Stimulated activated CD4-positive, alpha-beta T cell treated with anti-CD3 and anti-CD28 coated beads, Interleukin-1b, Interleukin-23, amount 100 ng/mL, for 4 hours (primary cell): ENCODE data around the gene SNAI3.

Experiments used
- DNase-seq, 2 donors: peaks; one replicate each; pipeline ENCODE4 v3.0.0-alpha.2; 2020; ENCODE audit warnings: low read depth in 2 of 2

The SNAI3 gene

DNA sequence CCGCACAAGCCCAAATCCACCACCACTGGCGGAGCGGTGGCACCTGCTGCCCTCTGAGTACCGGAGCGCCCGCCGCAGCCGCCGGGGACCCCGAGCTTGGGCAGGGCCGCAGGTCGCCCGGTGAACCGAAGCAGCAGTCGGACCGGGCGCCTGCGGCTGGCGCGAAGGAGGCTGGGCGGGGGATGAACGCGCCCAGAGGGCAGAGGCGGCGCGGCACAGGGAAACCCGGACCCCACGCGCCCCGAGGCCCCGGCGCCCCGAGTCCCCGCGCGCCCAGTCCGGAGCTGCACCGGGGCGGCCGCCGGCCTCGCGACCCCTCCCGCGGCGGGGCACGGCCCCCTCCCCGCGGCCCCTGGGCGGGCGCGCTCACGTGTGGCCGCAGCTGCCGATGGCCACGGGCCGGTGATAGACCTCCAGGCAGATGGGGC lies 19.5 kb upstream of the SNAI3 start:
- no peak for DNase-seq

DNA sequence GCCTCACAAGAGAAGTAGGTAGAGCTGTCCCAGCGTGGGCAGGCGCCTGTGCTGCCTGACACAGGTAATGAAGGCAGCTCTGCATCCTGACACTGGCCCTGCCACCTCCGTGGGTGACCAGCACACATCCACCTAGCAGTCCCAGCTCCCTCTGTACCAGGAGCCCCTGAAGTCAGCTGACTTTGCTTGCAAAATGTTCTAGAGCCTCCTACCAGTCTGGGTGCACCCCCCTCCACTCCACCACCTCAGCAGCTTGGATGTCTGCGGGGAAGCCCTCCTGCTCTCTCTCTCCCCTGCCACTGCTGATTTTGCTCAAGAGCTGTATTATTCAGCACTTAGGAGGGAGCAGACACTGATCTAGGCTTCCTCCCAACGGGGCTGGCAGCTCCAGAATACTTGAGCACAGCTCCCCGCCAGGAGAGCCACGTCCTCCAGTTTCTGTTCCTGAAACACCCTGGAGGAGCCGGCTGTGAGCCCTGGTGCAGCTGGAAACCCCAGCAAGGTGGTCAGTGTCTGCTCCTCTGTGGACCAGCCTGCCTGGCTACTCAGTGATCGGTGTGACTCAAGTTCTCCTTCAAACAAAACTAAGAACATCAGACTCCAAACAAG lies 18.9 kb upstream of the SNAI3 start:
- DNase-seq: no peak

DNA sequence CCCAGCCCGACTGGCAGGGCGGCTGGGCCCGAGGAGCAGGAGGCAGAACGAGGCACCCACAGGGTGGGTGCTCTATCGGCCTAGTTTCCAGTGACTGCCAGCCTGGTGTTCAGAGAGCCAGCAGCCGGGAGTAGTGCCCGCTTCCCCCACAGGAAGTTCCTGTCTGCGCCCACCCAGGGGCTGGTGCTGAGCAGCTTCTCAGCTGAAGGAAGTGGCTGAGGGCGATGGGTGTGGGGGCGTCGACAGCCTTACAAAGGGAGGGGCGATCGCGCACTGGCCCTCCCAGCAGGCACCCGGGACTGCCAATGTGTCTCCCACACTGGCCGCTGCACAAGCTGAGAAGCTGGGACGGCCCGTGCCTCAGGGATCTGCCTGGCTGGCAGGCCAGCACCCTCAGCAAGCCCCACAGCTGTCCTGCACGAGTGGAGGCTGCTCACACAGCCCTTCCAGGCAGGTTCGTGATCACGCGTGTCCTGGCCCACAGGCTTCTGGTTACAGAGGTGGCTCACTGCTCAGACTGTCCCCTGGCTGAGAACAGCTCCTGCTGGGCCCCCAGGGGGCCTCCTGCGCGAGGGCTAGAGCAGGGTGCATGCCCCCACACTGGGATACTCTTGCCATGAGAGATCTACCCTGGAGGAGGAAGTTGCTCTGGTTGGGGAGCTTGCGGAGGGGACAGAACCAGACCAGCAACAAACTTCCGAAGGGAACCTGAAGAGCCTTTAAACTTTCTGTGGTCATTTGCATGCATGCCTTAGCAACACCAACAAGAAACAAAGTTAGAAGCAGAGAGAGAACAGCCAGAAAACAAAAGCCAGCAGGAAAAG lies 17.4 kb upstream of the SNAI3 start:
- DNase-seq: peak; percentile 47 to 51

DNA sequence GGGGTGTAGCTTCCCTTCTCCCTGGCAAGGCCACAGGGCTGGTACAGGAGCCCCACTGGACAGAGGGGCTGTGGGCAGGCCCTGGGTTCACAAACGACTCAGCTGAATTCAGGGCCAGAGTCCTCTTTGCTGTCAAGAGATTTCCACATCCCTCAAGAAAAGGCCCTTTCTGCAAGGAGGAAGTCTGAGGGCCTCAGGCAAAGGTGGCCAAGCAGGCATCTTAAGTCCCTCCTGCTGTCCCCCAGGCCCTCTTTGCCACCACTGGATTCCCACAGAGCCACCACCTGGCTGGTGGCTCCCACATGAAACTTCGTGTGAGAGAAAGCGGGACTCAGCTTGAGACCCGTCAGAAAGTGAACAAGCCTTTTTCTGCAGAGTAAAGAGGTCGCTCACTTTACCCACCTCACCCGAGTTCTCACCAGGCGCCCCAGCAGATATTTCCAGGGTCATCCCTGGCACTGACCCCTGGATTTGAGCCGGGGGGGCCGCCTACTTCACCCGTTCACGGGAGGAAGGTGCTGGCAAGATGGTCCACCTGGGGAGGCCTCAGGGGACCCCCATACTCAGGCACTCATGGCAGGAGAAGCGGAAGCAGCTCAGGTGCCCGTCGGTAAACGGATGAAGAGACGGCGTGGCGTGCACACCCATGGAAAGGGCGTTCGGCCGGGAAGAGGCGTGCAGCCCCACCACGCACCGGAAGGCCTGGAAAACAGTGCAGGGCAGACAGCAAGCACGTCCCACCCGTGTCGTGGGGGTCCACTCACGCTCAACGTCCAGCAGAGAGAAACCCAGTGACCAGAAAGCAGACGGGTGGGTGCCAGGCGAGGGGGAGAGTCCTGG lies 16.3 kb upstream of the SNAI3 start:
- no peak for DNase-seq

DNA sequence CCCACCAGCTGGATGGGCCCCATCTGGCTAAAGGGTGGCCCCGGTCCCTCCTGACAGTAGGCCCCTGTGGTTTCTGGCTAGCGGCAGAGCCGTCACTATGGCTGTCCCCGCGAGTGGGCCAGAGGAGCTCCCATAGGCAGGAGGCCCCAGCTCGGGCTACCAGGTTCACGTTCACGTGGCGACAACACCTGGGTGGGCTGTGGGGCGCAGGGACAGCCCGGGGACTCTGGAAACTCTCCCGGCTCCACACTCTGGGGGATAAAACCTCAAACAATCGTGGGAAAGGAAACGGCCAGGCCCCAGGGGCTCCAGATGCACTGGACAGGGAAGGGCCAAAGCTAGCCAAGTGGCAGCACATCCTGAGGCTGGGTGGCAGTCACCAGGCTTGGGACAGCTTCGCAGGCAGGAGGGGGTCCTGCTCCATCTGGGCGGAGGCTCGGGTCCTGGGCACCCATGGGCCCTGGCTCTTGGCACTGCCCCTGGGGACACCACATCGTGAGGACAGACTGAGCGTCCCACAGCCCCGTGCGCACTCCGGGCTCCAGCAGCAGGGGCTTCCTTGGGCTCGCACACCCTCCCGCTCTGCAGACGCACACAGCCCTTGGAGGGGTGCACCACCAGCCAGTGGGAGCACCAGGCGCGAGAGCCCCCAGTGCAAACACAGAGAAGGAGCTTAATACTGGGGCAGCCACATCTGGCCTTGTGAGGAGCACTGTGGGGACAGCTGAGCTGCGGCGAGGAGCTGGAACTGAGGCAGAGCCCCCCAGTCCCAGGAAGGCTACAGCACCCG lies 15.5 kb upstream of the SNAI3 start:
- DNase-seq: no peak

DNA sequence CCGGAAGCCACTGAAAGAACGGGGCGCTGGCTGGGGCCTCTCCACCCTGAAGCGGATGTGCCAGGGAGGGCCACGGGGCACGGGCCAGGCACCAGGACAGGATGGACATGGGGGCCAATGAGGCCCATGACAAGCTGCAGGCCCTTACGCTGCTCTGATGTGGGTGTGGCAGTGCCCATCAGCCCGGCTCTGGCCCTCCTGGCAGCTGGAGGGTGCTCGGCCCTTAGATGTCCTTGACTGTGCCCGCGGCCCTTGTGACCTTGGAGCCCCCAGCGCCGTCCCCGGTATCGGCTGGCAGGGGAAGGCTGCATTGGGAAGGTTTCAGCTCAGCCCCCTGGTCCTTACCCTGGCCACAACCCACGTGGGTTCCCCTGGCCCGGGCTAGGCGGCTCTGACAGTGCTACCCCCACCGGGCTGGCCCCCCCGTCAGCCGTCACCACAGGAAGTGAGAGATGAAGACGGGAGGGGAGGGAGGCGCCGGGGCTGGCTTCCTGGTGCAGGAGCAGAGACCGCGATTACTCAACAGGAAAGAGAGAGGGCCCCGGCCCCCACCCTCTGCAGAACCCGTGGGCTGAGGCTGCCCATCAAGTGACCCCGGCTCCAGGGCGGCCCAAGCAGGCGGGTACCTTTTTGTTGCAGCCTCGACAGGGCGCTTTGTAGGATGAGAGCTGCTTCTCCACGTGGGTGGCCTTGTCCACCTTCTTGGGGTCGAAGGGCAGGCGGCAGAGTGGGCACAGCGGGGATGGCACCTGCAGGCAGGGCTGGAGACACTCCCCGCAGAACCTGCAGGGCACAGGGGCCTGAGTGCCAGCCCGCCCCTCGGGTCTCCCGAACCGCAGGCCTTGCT lies 14.6 kb upstream of the SNAI3 start:
- DNase-seq: peak; percentile 89 to 92

DNA sequence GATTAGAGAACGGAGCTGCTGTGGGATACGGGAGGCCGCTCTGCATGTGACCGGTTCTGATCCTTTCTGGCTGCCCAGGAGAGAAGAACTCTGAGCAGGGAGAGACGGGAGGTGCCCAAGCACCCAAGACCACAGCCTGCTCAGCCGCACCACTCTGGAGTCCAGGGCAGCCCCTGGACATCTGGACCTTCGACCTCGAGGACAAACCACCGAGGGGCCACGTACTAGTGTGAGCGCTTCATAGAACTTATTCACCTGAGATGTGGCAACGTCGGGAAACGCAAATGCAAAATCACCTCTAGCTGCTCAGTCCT lies 14.0 kb upstream of the SNAI3 start:
- no peak for DNase-seq

DNA sequence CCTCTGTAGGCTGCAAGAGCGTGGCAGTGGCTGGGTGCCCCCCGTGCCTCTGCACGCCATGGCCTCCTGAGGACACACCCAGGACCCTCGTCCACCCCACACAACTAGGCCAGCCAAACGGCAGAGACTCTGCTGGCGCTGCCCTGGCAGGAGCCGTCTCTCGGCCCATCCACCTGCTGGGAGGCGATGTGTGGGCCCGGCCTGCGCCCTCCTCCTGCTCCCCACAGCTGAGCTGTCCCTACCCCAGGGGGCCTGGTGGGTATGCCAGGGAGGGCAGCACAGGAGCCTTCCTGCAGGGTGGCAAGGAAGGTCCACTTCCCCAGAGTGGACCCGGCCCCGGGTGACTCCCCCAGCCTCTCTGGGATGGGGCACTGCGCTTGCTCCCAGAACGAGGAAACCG lies 12.9 kb upstream of the SNAI3 start:
- DNase-seq: no peak

DNA sequence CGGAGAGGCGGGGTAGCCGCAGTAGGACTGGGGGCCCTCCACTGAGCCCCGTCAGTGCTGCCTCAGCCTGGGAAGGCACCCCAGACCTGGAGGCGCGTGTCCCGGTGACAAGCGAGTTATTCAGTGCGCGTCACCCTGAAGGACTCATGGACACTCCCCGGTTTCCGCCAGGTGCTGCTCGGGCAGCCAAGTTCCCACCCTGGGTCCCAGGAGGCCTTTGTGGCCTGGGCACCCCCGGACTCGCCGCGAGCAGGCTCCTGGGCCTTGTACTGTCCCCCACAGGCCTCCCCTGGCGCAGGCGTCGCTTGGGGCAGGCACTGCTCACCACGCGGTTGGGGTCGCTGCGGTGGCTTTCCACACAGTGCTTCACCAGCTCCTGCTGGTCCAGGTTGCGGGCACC lies 12.3 kb upstream of the SNAI3 start:
- no peak for DNase-seq

DNA sequence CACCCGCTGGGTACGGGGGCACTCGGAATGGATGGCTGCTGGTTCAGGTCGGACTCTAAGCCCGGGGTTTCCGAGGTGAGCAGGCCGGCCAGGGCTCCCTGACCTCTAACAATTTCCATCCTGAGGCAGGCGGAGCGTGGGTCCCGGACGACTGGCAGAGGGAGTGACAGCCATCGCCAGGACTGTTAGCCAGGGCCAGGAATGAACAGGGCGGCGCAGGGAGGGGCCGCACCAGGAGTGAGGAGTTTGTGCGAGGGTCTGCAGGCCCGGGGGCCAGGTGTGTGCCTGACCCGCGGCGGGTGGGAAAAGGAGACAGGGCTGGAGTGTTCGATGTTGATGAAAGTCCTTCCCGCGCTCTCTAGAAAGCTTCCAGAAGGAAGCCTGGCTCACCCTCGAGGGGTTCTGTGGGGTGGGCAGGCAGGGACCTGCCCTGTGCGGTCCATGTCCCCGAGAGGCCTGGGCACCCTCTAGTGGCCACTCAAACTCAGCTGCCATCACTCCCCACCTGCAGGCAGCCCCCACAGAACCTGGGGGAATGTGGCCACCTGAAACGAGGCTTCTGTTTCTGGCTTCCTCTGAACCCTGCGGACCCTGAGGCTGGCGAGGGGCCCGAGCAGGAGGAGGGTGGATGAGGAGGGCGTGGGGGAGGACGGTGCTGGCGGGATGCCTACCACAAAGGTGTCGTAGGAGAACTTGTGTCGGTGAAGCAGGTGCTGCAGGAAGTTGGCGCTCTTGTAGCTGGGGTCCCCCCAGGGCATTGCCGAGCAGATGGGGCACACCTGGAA lies 11.7 kb upstream of the SNAI3 start:
- no peak for DNase-seq

DNA sequence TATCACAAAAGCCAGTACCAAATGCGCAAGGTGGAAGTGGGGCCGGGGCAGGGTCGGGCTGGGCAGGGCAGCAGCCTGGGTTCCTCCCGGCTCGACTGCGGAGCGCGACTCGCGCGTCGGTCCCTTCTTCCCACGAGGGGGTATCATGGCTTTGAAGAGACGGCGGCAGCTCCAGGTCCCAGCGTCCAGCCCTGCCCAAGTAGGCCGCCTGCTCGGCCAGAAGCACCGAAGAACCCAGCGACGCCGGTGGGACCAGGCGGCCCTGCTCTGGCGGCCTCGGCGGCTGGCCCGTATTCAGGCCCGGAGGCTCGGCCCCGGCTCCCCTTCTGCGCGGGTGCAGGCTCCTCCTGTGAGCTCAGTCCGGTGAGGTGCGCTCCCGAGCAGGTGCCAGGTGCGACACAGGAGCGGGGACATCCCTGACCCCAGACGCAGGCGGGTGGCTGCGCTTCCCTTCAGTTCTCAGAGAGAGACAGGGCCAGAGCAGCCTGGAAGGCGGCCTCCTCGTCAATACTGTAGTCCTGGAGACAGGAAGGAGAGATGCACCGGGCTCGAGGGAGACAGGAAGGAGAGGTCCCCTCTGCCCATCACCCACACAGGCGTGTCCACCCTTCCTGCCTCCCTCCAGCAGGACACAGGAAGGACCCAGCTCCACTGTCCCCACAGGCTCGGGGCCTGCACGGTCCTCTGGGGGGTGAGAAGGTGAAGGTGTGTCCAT lies 11.0 kb upstream of the SNAI3 start:
- DNase-seq: no peak

DNA sequence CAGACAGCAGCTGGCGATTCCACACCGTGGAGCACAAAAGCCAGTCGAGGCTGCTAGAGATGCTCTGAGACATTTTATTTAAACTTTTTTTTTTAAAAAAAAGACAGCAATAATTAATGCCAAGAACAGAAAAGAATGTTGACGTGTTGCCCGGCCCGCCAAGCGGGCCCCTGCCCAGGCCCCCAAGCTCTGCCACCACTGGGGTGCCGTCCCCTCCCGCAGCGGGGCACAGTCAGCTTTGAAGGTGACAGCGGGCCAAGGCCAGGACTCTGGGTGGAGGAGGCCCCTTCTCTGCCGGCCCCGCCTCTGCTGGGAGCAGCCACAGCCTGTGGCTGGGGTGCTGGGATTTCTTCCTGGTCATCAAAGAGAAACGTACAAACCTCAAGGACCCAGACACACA lies 10.1 kb upstream of the SNAI3 start:
- no peak for DNase-seq

DNA sequence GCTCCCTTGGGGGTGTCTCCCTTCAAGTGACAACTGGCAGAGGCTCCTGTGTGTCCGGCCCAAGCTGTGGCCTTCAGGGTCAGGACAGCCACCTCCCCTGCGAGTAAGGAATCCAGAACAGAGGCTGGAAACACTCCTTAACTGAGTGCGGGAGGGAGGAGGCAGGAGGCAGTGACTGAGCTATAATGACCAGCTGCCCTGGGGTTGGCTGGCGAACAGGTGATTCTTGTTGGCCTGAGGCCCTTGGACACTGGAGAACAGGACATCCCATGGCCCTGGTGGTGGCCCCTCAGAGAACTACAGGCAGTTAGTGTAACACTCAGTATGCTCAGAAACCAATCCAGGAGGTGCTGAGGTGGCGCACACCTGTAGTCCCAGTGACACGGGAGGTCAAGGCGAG lies 9.4 kb upstream of the SNAI3 start:
- no peak for DNase-seq

DNA sequence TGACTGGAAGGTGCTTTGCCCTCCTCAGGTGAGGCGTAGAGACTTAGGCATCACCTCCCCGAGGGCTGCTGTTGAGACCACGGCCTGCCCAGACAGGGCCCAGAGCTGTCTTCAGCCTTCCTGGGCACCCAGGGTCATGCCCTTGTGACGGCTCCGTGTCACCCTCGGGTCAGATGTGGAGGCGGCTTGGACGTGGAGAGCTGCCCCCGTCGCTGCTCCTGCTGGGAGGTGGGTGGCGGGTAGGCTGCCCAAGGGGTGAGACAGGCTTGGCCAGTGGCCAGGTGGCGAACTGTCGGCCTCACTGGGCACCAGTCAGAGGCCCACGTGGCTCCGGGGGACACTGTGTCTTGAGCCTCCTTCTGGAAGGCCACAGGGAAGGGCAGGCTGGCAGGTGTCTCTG lies 8.9 kb upstream of the SNAI3 start:
- no peak for DNase-seq

DNA sequence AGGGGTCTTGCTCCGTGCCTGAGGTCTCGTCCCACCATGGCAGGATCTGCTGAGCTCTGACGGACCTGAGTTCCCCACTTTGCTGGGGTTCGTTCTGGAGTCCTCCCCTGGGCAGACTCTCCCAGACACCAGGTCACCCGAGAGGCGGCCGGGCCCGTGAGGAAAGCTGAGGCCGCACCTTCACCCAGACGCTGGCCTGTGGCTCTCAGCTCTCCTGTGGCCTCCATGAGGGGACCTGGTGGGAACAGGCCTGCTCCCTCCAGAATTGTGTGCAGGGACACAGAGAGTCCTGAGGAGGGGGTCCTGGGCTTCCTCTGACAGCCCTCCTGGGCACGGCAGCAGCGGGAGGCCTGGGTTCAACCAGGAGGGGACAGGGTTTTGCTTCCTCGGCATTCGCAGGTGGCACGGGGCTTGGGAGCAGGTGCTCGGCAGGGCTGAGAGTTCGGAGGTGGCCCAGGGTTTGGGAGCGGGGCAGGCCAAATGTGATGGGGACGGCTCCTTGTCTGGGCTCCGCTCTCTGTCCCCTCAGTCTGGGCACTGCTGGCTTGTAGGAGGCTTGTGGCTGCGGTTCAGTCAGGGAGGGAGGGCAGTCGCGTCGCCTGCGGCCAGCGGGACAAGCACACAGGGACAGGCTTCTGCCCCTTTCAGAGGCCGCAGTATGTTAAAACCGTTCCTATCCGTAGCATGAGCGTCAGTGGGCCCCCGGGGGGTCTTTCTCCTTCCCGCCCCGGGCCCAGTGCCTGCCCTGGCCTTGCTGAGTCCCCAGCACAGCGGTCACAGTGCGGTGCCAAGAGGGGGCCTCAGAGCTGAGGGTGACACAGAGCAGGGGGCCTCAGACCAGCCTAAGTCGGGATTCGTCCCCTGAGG lies 8.1 kb upstream of the SNAI3 start:
- DNase-seq: no peak

DNA sequence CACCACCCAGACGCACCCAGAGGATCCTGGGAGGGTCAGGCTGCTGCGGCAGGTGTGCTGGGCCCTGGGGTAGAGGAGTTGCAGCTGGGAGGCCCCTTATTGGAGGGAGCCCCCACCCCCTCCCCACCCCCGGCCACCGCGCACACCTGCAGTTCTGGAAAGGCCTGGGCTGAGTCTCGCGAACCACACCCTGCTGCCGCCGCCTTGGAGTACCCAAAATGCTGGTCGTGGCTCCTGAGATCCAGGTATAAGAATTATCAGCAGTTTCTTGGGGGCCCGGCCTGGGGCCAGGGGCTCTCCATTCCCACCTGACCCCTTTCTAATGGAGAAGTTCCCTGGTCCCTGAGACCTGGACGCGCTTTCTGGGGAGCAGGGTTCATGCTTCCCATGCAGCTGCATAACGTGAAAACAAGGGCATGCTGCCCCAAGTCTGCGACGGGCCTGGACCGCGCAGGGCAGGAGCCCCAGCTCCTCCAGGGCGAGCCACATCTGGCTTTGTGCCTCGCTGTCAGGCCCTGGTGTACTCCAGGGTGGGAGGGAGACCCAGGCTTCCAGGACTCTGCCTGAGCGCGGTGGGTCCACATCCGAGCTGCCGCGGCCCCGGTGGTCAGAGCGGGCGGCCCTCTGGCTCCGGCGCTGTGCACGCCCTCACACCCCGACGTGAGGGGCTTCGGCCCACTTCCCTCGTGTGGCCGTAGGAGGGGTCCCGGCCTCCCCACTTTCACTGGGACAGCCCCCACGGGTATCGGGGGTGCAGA lies 7.3 kb upstream of the SNAI3 start:
- no peak for DNase-seq

DNA sequence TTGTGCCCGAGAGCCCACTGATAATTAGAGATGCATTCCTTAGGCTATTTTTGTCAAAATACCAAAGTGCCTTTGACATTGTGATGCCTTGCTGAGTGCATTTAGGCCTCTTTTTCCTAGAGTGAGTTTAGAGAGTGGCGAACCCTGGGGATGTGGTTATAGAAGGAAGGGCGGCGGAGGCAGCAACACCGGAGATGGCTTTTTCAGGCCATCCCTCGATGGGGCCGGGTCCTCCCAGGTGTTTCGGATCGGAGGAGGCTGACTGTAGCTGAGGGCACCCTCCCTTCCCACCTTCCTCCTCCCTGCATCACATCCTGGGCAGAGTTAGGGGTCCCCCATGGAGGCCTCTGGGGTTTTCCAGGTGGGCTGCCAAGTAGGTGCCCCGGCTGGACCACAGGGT lies 6.6 kb upstream of the SNAI3 start:
- DNase-seq: no peak
